Renal cortical epithelial cell (primary cell): ENCODE measurements around the gene LTBP3. TPM values are rescaled to one million over a fixed set of nuclear protein-coding genes. Genes with fewer than 3 reads are reported as not detected.
A peak's percentile ranks its signal among the peaks of the same experiment; 100 is the strongest.

Experiments used
- DNase-seq: peaks from one replicate; pipeline ENCODE4 v3.0.0-alpha.2; 2011; ENCODE audit warnings: low read depth
- total RNA-seq: library from RNA; depleted of rRNA; stranded (reverse); fragments of >200 nt; gene quantifications from 2 replicates; pipeline ENCODE4 v1.2.3, GENCODE V29; 2014

LTBP3 gene
- total RNA-seq, 1 donor from 2014 or later, result 82.8 TPM

- DNase-seq, result no peak
These were observed 27.5 kb upstream of the LTBP3 start for GRCh38 chr11:65585396-65586246.

GRCh38 chr11:65584723-65585171, 26.6 kb upstream of the LTBP3 start:
- no peak for DNase-seq

- DNase-seq, result no peak
These were observed 25.9 kb upstream of the LTBP3 start for GRCh38 chr11:65584106-65584505.

- no peak for DNase-seq
These were observed 25.4 kb upstream of the LTBP3 start for GRCh38 chr11:65583589-65583988.

GRCh38 chr11:65581928-65582327, 23.8 kb upstream of the LTBP3 start:
- DNase-seq, result no peak

- no peak for DNase-seq
These were observed 22.6 kb upstream of the LTBP3 start for GRCh38 chr11:65580756-65581155.

GRCh38 chr11:65580031-65580692, 22.0 kb upstream of the LTBP3 start:
- DNase-seq, result no peak

GRCh38 chr11:65579291-65579690, 21.1 kb upstream of the LTBP3 start:
- DNase-seq, result no peak

- DNase-seq, result no peak
These were observed 20.5 kb upstream of the LTBP3 start for GRCh38 chr11:65578667-65579066.

GRCh38 chr11:65578134-65578533, 20.0 kb upstream of the LTBP3 start:
- no peak for DNase-seq

GRCh38 chr11:65577756-65578109, 19.6 kb upstream of the LTBP3 start:
- DNase-seq, result no peak

- DNase-seq, result peak; percentile 76
These were observed 19.0 kb upstream of the LTBP3 start for GRCh38 chr11:65576867-65577755.

- DNase-seq, result no peak
These were observed 18.2 kb upstream of the LTBP3 start for GRCh38 chr11:65576232-65576866.

- DNase-seq, result peak; percentile 57
These were observed 17.5 kb upstream of the LTBP3 start, which contains the start of gene EHBP1L1 for GRCh38 chr11:65575568-65576231. TSS of gene EHBP1L1 (plus strand) at chr11:65576053. CDS start at chr11:65576303, 250 bp downstream.

GRCh38 chr11:65574811-65575567, 16.8 kb upstream of the LTBP3 start:
- peak; percentile 26 for DNase-seq

GRCh38 chr11:65574109-65574810, 16.1 kb upstream of the LTBP3 start:
- peak; percentile 85 for DNase-seq

- DNase-seq, result no peak
These were observed 15.4 kb upstream of the LTBP3 start for GRCh38 chr11:65573391-65574079.

GRCh38 chr11:65572356-65573051, 14.3 kb upstream of the LTBP3 start, which contains the start of gene FAM89B:
TSS of gene FAM89B (plus strand) at chr11:65572538. CDS start at chr11:65572670, 132 bp downstream.
- DNase-seq, result peak; percentile 57
